Measurements from ENCODE around the gene EPHB2.

GRCh38 chr1:22699681-22700520 is 10.7 kb upstream of the EPHB2 start:
- TF ChIP-seq EZH2 (IDR thresholded peaks at IDR 0.05; ENCODE audit: insufficient read depth, poor library complexity, severe bottlenecking) (no peak), EZH2phosphoT487 (IDR thresholded peaks at IDR 0.05; ENCODE audit: insufficient read depth, low read depth) (no peak)

Data from GM23248 (cell line).